ENCODE results near the gene TTLL11. TPM values are rescaled to one million over a fixed set of nuclear protein-coding genes. Genes with fewer than 3 reads are reported as not detected.

The TTLL11 gene
- polyA plus RNA-seq, 1 donor (not counting 4 experiments of a cell fraction or from before 2014, with no cell fraction given), result 8.0 TPM

DNA sequence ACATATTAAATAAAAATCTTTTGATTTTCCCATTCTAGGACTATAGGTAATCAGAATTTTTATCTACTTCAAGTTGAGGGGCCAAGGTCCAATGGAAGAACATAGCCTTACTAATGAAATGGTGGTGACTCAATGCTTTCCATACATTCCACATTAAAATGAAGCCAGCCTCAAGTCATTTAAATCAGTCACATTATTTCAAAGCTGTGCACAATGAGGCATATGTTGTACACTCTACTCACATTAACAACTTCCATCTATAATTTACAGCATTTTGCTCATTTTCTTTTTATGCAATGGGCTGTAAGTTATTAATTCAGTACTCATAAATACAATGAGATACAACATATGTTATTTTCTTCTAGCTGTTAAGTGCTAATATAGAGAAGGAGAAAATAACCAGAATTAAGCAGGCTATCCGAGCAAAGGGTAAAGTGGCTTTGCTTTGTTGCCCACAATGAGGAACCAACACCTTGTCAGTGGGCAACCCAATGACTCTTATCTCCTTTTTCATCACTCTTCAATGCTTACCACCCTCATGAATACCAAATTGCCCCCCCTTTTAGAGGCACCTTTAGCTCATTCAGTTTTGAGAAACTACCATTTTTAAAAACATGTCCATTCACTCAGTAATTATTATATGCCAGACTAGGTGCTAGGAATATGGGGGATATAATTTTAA, 52.4 kb downstream of the TTLL11 start:
- H3K79me2 ChIP-seq (ENCODE audit: control insufficient read depth, insufficient read depth, low read length), result no peaks in the 10 kb centered on the region
- H3K27ac ChIP-seq (ENCODE audit: control insufficient read depth, insufficient read depth, low read length), result no peak overlapping the region
- H3K9me3 ChIP-seq (ENCODE audit: control insufficient read depth, low read depth, low read length), result no peaks in the 10 kb centered on the region
- FAIRE-seq (no peak), DNase-seq (ENCODE audit: low read depth, low spot score) (no peak)
- no peak overlapping the region for H2AFZ ChIP-seq (ENCODE audit: control insufficient read depth, low read length)
- H3K36me3 ChIP-seq (ENCODE audit: control insufficient read depth in 2 of 2, extremely low read depth in 1 of 2, insufficient read depth in 2 of 2, low read length in 2 of 2), result peaks cover 2 to 3% of the 10 kb centered on the region in 2 experiments
- dilution Hi-C loops (cut with MboI; ENCODE audit: extremely low pct_ligation_motif_present, low sequenced_read_pairs), result no loop called here
- H3K9me1 ChIP-seq (ENCODE audit: control insufficient read depth, extremely low read depth, insufficient read depth, low read length), result no peaks in the 10 kb centered on the region
- H3K9ac ChIP-seq (ENCODE audit: control insufficient read depth, extremely low read depth, insufficient read depth, low read length), result no peak overlapping the region
- H3K4me3 ChIP-seq (ENCODE audit: control insufficient read depth in 2 of 3, extremely low read depth in 1 of 3, insufficient read depth in 2 of 3, low read depth in 1 of 3, low read length in 3 of 3), result no peak overlapping the region
- peaks cover 5% of the 10 kb centered on the region for H3K4me1 ChIP-seq (ENCODE audit: control insufficient read depth, extremely low read depth, insufficient read depth, low read length)
- no peaks in the 10 kb centered on the region for H4K20me1 ChIP-seq (ENCODE audit: control insufficient read depth, extremely low read depth, insufficient read depth, low read length)
- TF ChIP-seq EZH2 (IDR thresholded peaks at IDR 0.05; ENCODE audit: low read length), result no peak
- TF ChIP-seq, protein P1, sequence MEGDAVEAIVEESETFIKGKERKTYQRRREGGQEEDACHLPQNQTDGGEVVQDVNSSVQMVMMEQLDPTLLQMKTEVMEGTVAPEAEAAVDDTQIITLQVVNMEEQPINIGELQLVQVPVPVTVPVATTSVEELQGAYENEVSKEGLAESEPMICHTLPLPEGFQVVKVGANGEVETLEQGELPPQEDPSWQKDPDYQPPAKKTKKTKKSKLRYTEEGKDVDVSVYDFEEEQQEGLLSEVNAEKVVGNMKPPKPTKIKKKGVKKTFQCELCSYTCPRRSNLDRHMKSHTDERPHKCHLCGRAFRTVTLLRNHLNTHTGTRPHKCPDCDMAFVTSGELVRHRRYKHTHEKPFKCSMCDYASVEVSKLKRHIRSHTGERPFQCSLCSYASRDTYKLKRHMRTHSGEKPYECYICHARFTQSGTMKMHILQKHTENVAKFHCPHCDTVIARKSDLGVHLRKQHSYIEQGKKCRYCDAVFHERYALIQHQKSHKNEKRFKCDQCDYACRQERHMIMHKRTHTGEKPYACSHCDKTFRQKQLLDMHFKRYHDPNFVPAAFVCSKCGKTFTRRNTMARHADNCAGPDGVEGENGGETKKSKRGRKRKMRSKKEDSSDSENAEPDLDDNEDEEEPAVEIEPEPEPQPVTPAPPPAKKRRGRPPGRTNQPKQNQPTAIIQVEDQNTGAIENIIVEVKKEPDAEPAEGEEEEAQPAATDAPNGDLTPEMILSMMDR (optimal IDR thresholded peaks at IDR 0.05 in 1 of 3, IDR thresholded peaks at IDR 0.05 in 1 of 3, conservative IDR thresholded peaks at IDR 0.05 in 1 of 3; ENCODE audit: extremely low read depth in 1 of 3, insufficient read depth in 2 of 3, low read length in 3 of 3), result no peak
- H3K4me2 ChIP-seq (ENCODE audit: control insufficient read depth, extremely low read depth, insufficient read depth, low read depth, low read length), result no peak overlapping the region
- no peaks in the 10 kb centered on the region for H3K27me3 ChIP-seq (ENCODE audit: control insufficient read depth, extremely low read depth, insufficient read depth, low read length)

DNA sequence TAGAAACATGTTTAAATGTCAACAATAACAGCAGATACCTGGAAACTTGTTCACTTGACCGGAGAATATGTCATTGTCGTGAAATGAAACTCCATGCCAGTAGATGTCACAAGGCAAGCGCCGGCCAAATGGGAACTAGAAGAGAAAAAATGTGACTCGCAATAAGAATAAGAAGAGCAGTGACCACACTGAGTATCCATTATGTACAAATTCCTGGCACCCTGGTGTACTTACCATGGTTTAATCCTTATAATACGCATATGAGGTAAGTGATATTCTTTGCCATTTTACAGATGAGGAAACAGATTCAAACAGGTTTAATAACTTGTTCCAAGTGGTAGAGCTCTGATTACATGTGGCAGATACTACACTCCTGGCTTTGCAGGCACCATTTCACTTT, 53.9 kb downstream of the TTLL11 start:
- dilution Hi-C loops (cut with MboI; ENCODE audit: extremely low pct_ligation_motif_present, low sequenced_read_pairs), result no loop called here
- DNase-seq (ENCODE audit: low read depth, low spot score), result no peak
- no peak for FAIRE-seq

More for the DNA sequence above, 53.9 kb downstream of the TTLL11 start:
- no peak overlapping the region for H2AFZ ChIP-seq (ENCODE audit: control insufficient read depth, low read length)
- H3K36me3 ChIP-seq (ENCODE audit: control insufficient read depth in 2 of 2, extremely low read depth in 1 of 2, insufficient read depth in 2 of 2, low read length in 2 of 2), result peaks cover 2 to 3% of the 10 kb centered on the region in 2 experiments
- no peak for TF ChIP-seq EZH2 (IDR thresholded peaks at IDR 0.05; ENCODE audit: low read length)
- TF ChIP-seq, protein P1 (optimal IDR thresholded peaks at IDR 0.05 in 1 of 3, IDR thresholded peaks at IDR 0.05 in 1 of 3, conservative IDR thresholded peaks at IDR 0.05 in 1 of 3; ENCODE audit: extremely low read depth in 1 of 3, insufficient read depth in 2 of 3, low read length in 3 of 3), result no peak
- H3K79me2 ChIP-seq (ENCODE audit: control insufficient read depth, insufficient read depth, low read length), result no peaks in the 10 kb centered on the region
- H3K9me3 ChIP-seq (ENCODE audit: control insufficient read depth, low read depth, low read length), result no peaks in the 10 kb centered on the region
- H4K20me1 ChIP-seq (ENCODE audit: control insufficient read depth, extremely low read depth, insufficient read depth, low read length), result no peaks in the 10 kb centered on the region
- H3K9ac ChIP-seq (ENCODE audit: control insufficient read depth, extremely low read depth, insufficient read depth, low read length), result no peak overlapping the region
- H3K9me1 ChIP-seq (ENCODE audit: control insufficient read depth, extremely low read depth, insufficient read depth, low read length), result no peaks in the 10 kb centered on the region
- no peaks in the 10 kb centered on the region for H3K27me3 ChIP-seq (ENCODE audit: control insufficient read depth, extremely low read depth, insufficient read depth, low read length)
- no peak overlapping the region for H3K27ac ChIP-seq (ENCODE audit: control insufficient read depth, insufficient read depth, low read length)
- H3K4me2 ChIP-seq (ENCODE audit: control insufficient read depth, extremely low read depth, insufficient read depth, low read depth, low read length), result no peak overlapping the region
- no peak overlapping the region for H3K4me3 ChIP-seq (ENCODE audit: control insufficient read depth in 2 of 3, extremely low read depth in 1 of 3, insufficient read depth in 2 of 3, low read depth in 1 of 3, low read length in 3 of 3)
- peaks cover 5% of the 10 kb centered on the region for H3K4me1 ChIP-seq (ENCODE audit: control insufficient read depth, extremely low read depth, insufficient read depth, low read length)

Measured in keratinocyte (primary cell).